Kidney capillary endothelial cell (primary cell): ENCODE results near the gene PLEKHB1.

ENCODE experiments used
- DNase-seq: peaks from one replicate; pipeline ENCODE4 v3.0.0-alpha.2; 2018; ENCODE audit warnings: low spot score

The PLEKHB1 gene

GRCh38 chr11:73680687-73681086, 34.3 kb downstream of the PLEKHB1 start:
- no peak for DNase-seq

GRCh38 chr11:73693899-73694525, 47.6 kb downstream of the PLEKHB1 start:
- no peak for DNase-seq

DNA sequence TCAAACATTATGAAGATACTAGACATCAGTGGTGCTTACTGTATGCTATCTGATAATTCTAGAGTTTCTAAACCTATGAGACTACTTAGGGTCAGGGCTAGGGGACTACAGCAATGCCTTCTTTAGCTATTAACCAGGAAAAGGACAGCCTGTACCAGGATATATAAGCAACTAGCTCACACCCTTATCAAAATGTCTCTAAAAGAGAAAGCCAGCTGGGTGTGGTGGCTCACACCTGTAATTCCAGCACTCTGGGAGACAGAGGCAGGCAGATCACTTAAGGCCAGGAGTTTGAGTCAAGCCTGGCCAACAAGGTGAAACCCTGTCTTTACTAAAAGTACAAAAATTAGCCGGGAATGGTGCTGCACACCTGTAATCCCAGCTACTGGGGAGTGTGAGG, 58.7 kb downstream of the PLEKHB1 start:
- DNase-seq: no peak

DNA sequence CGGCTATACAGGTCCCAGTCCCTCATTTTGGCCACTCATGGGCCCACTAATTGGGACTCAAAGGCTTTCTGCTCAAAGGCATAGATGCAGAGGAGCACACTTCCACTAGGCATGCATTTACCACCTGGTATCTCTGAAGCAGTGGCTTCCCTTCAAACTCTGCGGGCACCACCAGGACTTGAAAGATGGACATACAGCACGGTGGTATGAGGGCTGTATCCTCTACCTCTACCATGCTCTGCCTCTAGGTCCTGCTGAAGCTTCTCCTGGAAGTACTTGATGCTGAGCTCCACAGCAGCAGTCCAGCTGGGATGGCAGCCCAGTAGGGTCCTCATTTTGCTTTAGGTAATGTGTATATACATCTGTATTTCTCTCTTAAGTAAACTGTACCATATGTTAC, 64.6 kb downstream of the PLEKHB1 start:
- DNase-seq: no peak
